IMR-90 (cell line): Measurements from ENCODE around the gene CTCFL. TPM values are rescaled to one million over a fixed set of nuclear protein-coding genes. Genes with fewer than 3 reads are reported as not detected.

Experiments used
- ATAC-seq: fragments of 200-7000 bp; cut with Tn5 transposase; 2 replicates; pipeline ENCODE4 v1.9.1; 2020; ENCODE audit warnings: low read depth, mild to moderate bottlenecking, moderate library complexity
- BruUV-seq: library from RNA; stranded (reverse); fragments of 400-500 nt; replicated peaks from 2 replicates; lab custom pipeline; 2021; lab: Mats Ljungman, UMichigan
- CTCF ChIA-PET: fragments of 300-600 bp; formaldehyde crosslinking; extraction: SDS; loops from one replicate; lab custom pipeline; 2021; ENCODE audit warnings: antibody characterized with exemption; lab: Yijun Ruan, JAX
- POLR2A ChIA-PET: fragments of 300-600 bp; sonication (Branson Sonifier 250); formaldehyde crosslinking; loops from one replicate; lab custom pipeline; 2022; ENCODE audit warnings: antibody characterized with exemption; ENCODE audit not compliant: unreplicated experiment; lab: Charles Lee
- DNase-seq: peaks from one replicate; pipeline ENCODE4 v3.0.0; 2013
- H2AFZ ChIP-seq: replicated peaks from 2 replicates; pipeline ENCODE3; 2013; ENCODE audit warnings: low read length, mild to moderate bottlenecking; ENCODE audit not compliant: poor library complexity
- H2AK5ac ChIP-seq: 2 replicates; pipeline ENCODE4 v1.6.1; 2013; ENCODE audit warnings: low read depth, low read length, inconsistent platforms
- H2AK9ac ChIP-seq: replicated peaks from 2 replicates; pipeline ENCODE3; 2013; ENCODE audit warnings: mild to moderate bottlenecking, low read depth, low read length, moderate library complexity; ENCODE audit not compliant: poor library complexity
- H2BK120ac ChIP-seq: 2 replicates; pipeline ENCODE4 v1.6.1; 2013; ENCODE audit warnings: low read depth, low read length, inconsistent platforms
- H2BK15ac ChIP-seq: 3 replicates; pipeline ENCODE4 v1.6.1; 2013; ENCODE audit warnings: low read depth, low read length, inconsistent platforms
- H2BK20ac ChIP-seq: 2 replicates; pipeline ENCODE4 v1.6.1; 2013; ENCODE audit warnings: low read depth, mild to moderate bottlenecking, inconsistent platforms, low read length, moderate library complexity
- H2BK5ac ChIP-seq: 2 replicates; pipeline ENCODE4 v1.6.1; 2013; ENCODE audit warnings: mild to moderate bottlenecking, low read depth, low read length, inconsistent platforms; ENCODE audit not compliant: poor library complexity, severe bottlenecking
- H3K14ac ChIP-seq: replicated peaks from 2 replicates; pipeline ENCODE4 v1.6.1; 2013; ENCODE audit warnings: low read depth, low read length, inconsistent platforms
- H3K18ac ChIP-seq: 2 replicates; pipeline ENCODE4 v1.6.1; 2013; ENCODE audit warnings: low read depth, low read length, control low read depth
- H3K23ac ChIP-seq: 2 replicates; pipeline ENCODE4 v1.6.1; 2013; ENCODE audit warnings: low read depth, low read length, inconsistent platforms
- H3K27ac ChIP-seq: 2 replicates; pipeline ENCODE4 v1.5.1; 2013; ENCODE audit warnings: mild to moderate bottlenecking, control low read depth, low read length; ENCODE audit not compliant: insufficient read depth
- H3K27me3 ChIP-seq: 2 replicates; pipeline ENCODE4 v1.6.1; 2013; ENCODE audit warnings: low read length; ENCODE audit not compliant: control insufficient read depth, insufficient read depth
- H3K36me3 ChIP-seq: 2 replicates; pipeline ENCODE4 v1.6.1; 2013; ENCODE audit warnings: low read length, mixed read lengths; ENCODE audit not compliant: control insufficient read depth, insufficient read depth
- H3K4ac ChIP-seq: 2 replicates; pipeline ENCODE4 v1.6.1; 2013; ENCODE audit warnings: low read depth, low read length, inconsistent platforms
- H3K4me1 ChIP-seq: 2 replicates; pipeline ENCODE4 v1.6.1; 2013; ENCODE audit warnings: low read length, mixed read lengths; ENCODE audit not compliant: control insufficient read depth, insufficient read depth
- H3K4me2 ChIP-seq: 2 replicates; pipeline ENCODE4 v1.6.1; 2013; ENCODE audit warnings: low read depth, mild to moderate bottlenecking, control low read depth, low read length, moderate library complexity
- H3K4me3 ChIP-seq: 2 replicates; pipeline ENCODE4 v1.5.1; 2013; ENCODE audit warnings: low read depth, mild to moderate bottlenecking, control low read depth, low read length, moderate library complexity; ENCODE audit not compliant: insufficient read depth
- H3K56ac ChIP-seq: 2 replicates; pipeline ENCODE4 v1.6.1; 2013; ENCODE audit warnings: low read length, inconsistent platforms; ENCODE audit not compliant: insufficient read depth; ENCODE audit errors: extremely low read depth
- H3K79me1 ChIP-seq, 2 experiments: 2 replicates each; pipeline ENCODE4 v1.6.1; 2013; ENCODE audit warnings: low read length in 2 of 2, inconsistent platforms in 1 of 2, low read depth in 1 of 2
- H3K9ac ChIP-seq: 2 replicates; pipeline ENCODE4 v1.6.1; 2013; ENCODE audit warnings: low read depth, low read length, control low read depth
- H3K9me1 ChIP-seq: 2 replicates; pipeline ENCODE4 v1.6.1; 2013; ENCODE audit warnings: low read length, inconsistent platforms; ENCODE audit not compliant: insufficient read depth
- H3K9me3 ChIP-seq: 2 replicates; pipeline ENCODE4 v1.6.1; 2013; ENCODE audit warnings: low read length; ENCODE audit not compliant: control insufficient read depth, insufficient read depth
- H4K20me1 ChIP-seq: 2 replicates; pipeline ENCODE4 v1.6.1; 2013; ENCODE audit warnings: low read length, inconsistent platforms; ENCODE audit not compliant: insufficient read depth
- H4K5ac ChIP-seq: 2 replicates; pipeline ENCODE4 v1.6.1; 2013; ENCODE audit warnings: mild to moderate bottlenecking, low read depth, low read length, control low read depth
- H4K8ac ChIP-seq, 2 experiments: 2 replicates each; pipeline ENCODE4 v1.6.1; 2013; ENCODE audit warnings: low read depth in 2 of 2, low read length in 2 of 2, control low read depth in 1 of 2, inconsistent platforms in 1 of 2
- H4K91ac ChIP-seq: 2 replicates; pipeline ENCODE4 v1.6.1; 2013; ENCODE audit warnings: low read depth, low read length, inconsistent platforms; ENCODE audit not compliant: insufficient read depth
- NFE2L2 ChIP-seq: fragments of 150-350 bp; IDR thresholded peaks from 2 replicates; pipeline ENCODE4 v1.6.1; 2016; ENCODE audit warnings: low read depth, mild to moderate bottlenecking, low read length
- WGBS, 2 experiments: methylation state at CpG; one replicate each; pipeline versions ENCODE4 v1.1.5 to v1.1.7; 2013; ENCODE audit warnings: missing lambda C conversion rate in 2 of 2; ENCODE audit not compliant: insufficient read length in 1 of 2; ENCODE audit errors: extremely low coverage in 2 of 2; 5-methylcytosine and 5-hydroxymethylcytosine counted together
- dilution Hi-C: fragments of 300-500 bp; cut with HindIII; formaldehyde crosslinking; loops from one replicate; pipeline ENCODE4 v1.14.3; 2018; ENCODE audit warnings: low sequenced_read_pairs; ENCODE audit not compliant: unreplicated experiment
- in situ Hi-C: fragments of 300-500 bp; cut with MboI; formaldehyde crosslinking; loops from 3 replicates; pipeline ENCODE4 v1.14.3; 2019; ENCODE audit warnings: low sequenced_read_pairs, inconsistent platforms, mixed read lengths
- intact Hi-C: fragments of 100-400 bp; cut with micrococcal nuclease; formaldehyde crosslinking; loops from 2 replicates; pipeline ENCODE4 v1.10.0; 2022
- polyA plus RNA-seq, 3 experiments: library from polyadenylated mRNA; depleted of rRNA; stranded (reverse); fragments of >200 nt; gene quantifications; 2 replicates each; pipeline ENCODE4 v1.2.3, GENCODE V29; 2012; ENCODE audit warnings: low replicate concordance in 1 of 3
- total RNA-seq: library from RNA; depleted of rRNA; stranded (reverse); fragments of >200 nt; gene quantifications from 2 replicates; pipeline ENCODE4 v1.2.3, GENCODE V29; 2012

Gene CTCFL
- total and polyA plus RNA-seq, 2 of the 4 experiments (the other 2 are of a cell fraction), result not detected

- Histone ChIP-seq H2AK5ac (no peak overlapping the region), H3K4me1 (no peaks in the 10 kb centered on the region), H2AK9ac (no peak overlapping the region), H3K79me1 (no peaks in the 10 kb centered on the region), H3K56ac (no peak overlapping the region), H3K18ac (no peak overlapping the region), H3K4me3 (no peak overlapping the region), H2BK5ac (no peak overlapping the region), H3K4me2 (no peak overlapping the region), H3K9me1 (no peaks in the 10 kb centered on the region), H4K8ac (no peak overlapping the region), H3K4ac (no peak overlapping the region), H3K23ac (no peak overlapping the region), H2BK20ac (no peak overlapping the region), H4K5ac (no peak overlapping the region), H3K27me3 (peaks cover 26% of the 10 kb centered on the region), H4K91ac (no peak overlapping the region), H2BK120ac (no peak overlapping the region), H3K9ac (no peak overlapping the region), H2AFZ (no peak overlapping the region), H4K20me1 (no peaks in the 10 kb centered on the region), H3K27ac (no peak overlapping the region), H2BK15ac (no peak overlapping the region), H3K14ac (no peak overlapping the region), H3K36me3 (no peaks in the 10 kb centered on the region), H3K9me3 (no peaks in the 10 kb centered on the region)
- WGBS, 2 experiments, result 79% methylated on average over 5 of the region's 8 CpGs; no CpG with 5 or more reads in 1 of the 2 experiments
- ATAC-seq (no peak), DNase-seq (no peak)
- in situ Hi-C loops, result no loop called here
- TF ChIP-seq NFE2L2, result no peak
- ChIA-PET POLR2A (no interaction called here), CTCF (no interaction called here)
- intact Hi-C loops, result no loop called here
- dilution Hi-C loops, result no loop called here
- no TSS peak for BruUV-seq
Observed at GRCh38 chr20:57465486-57465885, 59.5 kb downstream of the CTCFL start.
